ENCODE data around the gene POT1. TPM values are rescaled to one million over a fixed set of nuclear protein-coding genes. Genes with fewer than 3 reads are reported as not detected.

Gene POT1
- total and polyA plus RNA-seq, 2 of the 13 experiments (the other 11 are each of a cell fraction or from before 2014, with no cell fraction given) = 21.7 to 23.4 TPM

DNA sequence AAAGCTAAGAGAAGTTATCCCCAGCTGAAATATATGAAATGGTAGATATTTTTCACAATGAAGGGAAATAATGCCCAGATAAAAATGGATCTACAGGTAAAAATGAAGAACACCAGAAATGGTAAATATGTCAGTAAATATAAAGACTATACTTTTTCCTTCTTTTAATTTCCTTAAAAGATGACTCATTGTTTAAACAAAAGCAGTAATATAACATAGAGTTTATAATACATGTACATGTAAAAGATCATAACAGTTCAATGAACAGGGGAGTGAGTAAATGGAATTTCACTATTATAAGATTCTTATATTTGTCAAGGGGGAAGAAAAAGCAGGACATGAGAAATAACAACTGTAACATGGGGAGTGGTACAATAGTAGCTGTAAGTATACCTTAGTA lies 7.4 kb downstream of the POT1 start:
- POLR2A ChIA-PET = no interaction called here
- Histone ChIP-seq H3K9me3 (ENCODE audit: low read length) (no peaks in the 10 kb centered on the region), H3K9ac (ENCODE audit: insufficient read depth, low read depth, low read length) (no peak overlapping the region), H3K27ac (ENCODE audit: extremely low read length, insufficient read depth, low read length) (no peak overlapping the region), H3K27me3 (ENCODE audit: control insufficient read depth in 1 of 2, insufficient read depth in 2 of 2, low read length in 2 of 2) (no peaks in the 10 kb centered on the region), H3K36me3 (replicated peaks in 1 of 2; ENCODE audit: control insufficient read depth in 1 of 2, insufficient read depth in 2 of 2, low read length in 2 of 2) (peaks cover 0 to 6% of the 10 kb centered on the region in 2 experiments; a peak in 1 of 5 replicates), H3K79me2 (ENCODE audit: insufficient read depth, low read length) (peaks cover 50% of the 10 kb centered on the region), H4K20me1 (ENCODE audit: insufficient read depth, low read length) (no peaks in the 10 kb centered on the region), H2AFZ (ENCODE audit: low read length) (no peak overlapping the region), H3K4me1 (ENCODE audit: insufficient read depth, low read length) (peaks cover 3% of the 10 kb centered on the region; the same call in 1 of the 2 replicates), H3K4me2 (ENCODE audit: low read depth, low read length) (no peak overlapping the region), H3K4me3 (replicated peaks in 1 of 3; ENCODE audit: insufficient read depth in 1 of 3, low read depth in 2 of 3, low read length in 3 of 3) (no peak overlapping the region)
- intact Hi-C loops (cut with micrococcal nuclease; ENCODE audit: unreplicated experiment) (no loop called here), in situ Hi-C loops (cut with HindIII; ENCODE audit: extremely low pct_ligation_motif_present, low pct_unique_long_range_greater_than_20kb) (no loop called here)
- TF ChIP-seq ATRX (CRISPR knock-in tag; IDR thresholded peaks at IDR 0.05; ENCODE audit: borderline replicate concordance) (no peak), NFYB (CRISPR knock-in tag; IDR thresholded peaks at IDR 0.05) (no peak)
- TF ChIP-seq, protein P1, sequence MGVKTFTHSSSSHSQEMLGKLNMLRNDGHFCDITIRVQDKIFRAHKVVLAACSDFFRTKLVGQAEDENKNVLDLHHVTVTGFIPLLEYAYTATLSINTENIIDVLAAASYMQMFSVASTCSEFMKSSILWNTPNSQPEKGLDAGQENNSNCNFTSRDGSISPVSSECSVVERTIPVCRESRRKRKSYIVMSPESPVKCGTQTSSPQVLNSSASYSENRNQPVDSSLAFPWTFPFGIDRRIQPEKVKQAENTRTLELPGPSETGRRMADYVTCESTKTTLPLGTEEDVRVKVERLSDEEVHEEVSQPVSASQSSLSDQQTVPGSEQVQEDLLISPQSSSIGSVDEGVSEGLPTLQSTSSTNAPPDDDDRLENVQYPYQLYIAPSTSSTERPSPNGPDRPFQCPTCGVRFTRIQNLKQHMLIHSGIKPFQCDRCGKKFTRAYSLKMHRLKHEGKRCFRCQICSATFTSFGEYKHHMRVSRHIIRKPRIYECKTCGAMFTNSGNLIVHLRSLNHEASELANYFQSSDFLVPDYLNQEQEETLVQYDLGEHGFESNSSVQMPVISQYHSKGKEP (CRISPR knock-in tag; IDR thresholded peaks at IDR 0.05) = no peak
- no TSS peak for BruUV-seq (replicated peaks)
- FAIRE-seq (no peak), ATAC-seq (no peak), DNase-seq (ENCODE audit: low spot score) (no peak)
- CTCF ChIA-PET (ENCODE audit: low intra/inter-chr PET ratio, low total read pairs) = no interaction called here

DNA sequence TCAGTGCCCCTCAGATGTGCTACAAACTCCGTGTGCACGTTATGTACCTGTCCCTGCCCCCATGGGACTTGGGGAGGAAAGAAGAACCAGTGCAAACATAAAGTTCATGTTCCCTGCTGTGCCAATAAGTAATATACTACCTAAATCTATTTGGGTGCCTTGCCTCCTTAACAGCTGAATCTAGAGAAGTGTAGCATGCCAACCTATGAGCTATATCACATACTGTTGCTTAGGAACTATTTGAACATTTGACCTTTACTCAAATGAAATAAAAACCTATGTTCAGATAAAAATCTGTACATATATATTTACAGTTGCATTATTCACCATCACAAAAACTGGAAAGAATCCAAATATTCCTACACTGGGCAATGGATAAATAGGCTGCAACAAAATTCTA lies 9.8 kb downstream of the POT1 start:
- Histone ChIP-seq H2AFZ (ENCODE audit: low read length) (no peak overlapping the region), H3K36me3 (replicated peaks in 1 of 2; ENCODE audit: control insufficient read depth in 1 of 2, insufficient read depth in 2 of 2, low read length in 2 of 2) (no peaks in the 10 kb centered on the region; a peak in 2 of 5 replicates), H3K27me3 (ENCODE audit: control insufficient read depth in 1 of 2, insufficient read depth in 2 of 2, low read length in 2 of 2) (no peaks in the 10 kb centered on the region), H3K9me3 (ENCODE audit: low read length) (no peaks in the 10 kb centered on the region), H3K9ac (ENCODE audit: insufficient read depth, low read depth, low read length) (no peak overlapping the region), H3K4me2 (ENCODE audit: low read depth, low read length) (no peak overlapping the region), H3K79me2 (ENCODE audit: insufficient read depth, low read length) (peaks cover 38% of the 10 kb centered on the region), H3K4me1 (ENCODE audit: insufficient read depth, low read length) (no peaks in the 10 kb centered on the region), H3K27ac (ENCODE audit: extremely low read length, insufficient read depth, low read length) (no peak overlapping the region), H3K4me3 (replicated peaks in 1 of 3; ENCODE audit: insufficient read depth in 1 of 3, low read depth in 2 of 3, low read length in 3 of 3) (no peak overlapping the region), H4K20me1 (ENCODE audit: insufficient read depth, low read length) (no peaks in the 10 kb centered on the region)
- ATAC-seq (no peak), FAIRE-seq (no peak), DNase-seq (ENCODE audit: low spot score) (no peak)
- intact Hi-C loops (cut with micrococcal nuclease; ENCODE audit: unreplicated experiment) (no loop called here), in situ Hi-C loops (cut with HindIII; ENCODE audit: extremely low pct_ligation_motif_present, low pct_unique_long_range_greater_than_20kb) (no loop called here)
- no TSS peak for BruUV-seq (replicated peaks)
- ChIA-PET POLR2A (no interaction called here), CTCF (ENCODE audit: low intra/inter-chr PET ratio, low total read pairs) (no interaction called here)
- WGBS (ENCODE audit: low lambda C conversion rate) = 94% methylated on average over 2 of the region's 2 CpGs
- no peak for TF ChIP-seq CHD2 (IDR thresholded peaks at IDR 0.05; ENCODE audit: low read depth, low read length)
- no peak for TF ChIP-seq TBP (CRISPR knock-in tag; IDR thresholded peaks at IDR 0.05)
- TF ChIP-seq SRSF4 (IDR thresholded peaks at IDR 0.05; ENCODE audit: low read depth, low read length, poor library complexity, severe bottlenecking) = no peak
- no peak for TF ChIP-seq RNF2 (conservative IDR thresholded peaks at IDR 0.05; ENCODE audit: low read depth)
- no peak for TF ChIP-seq DMAP1 (CRISPR knock-in tag; IDR thresholded peaks at IDR 0.05)
- TF ChIP-seq, protein P2, sequence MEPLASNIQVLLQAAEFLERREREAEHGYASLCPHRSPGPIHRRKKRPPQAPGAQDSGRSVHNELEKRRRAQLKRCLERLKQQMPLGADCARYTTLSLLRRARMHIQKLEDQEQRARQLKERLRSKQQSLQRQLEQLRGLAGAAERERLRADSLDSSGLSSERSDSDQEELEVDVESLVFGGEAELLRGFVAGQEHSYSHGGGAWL (CRISPR knock-in tag; IDR thresholded peaks at IDR 0.05) = no peak
- TF ChIP-seq PCBP2 (optimal IDR thresholded peaks at IDR 0.05; ENCODE audit: low read depth, low read length, poor library complexity, severe bottlenecking) = no peak
- TF ChIP-seq POLR2AphosphoS2 (IDR thresholded peaks at IDR 0.05; ENCODE audit: low read depth, low read length) = no peak

All from HepG2 (cell line).